HG03460 (cell line): ENCODE results near the gene NFATC3.
"Not testable (repeated sequence)": the region's sequence is repeated elsewhere in the genome, so short reads cannot be mapped to it uniquely, and the experiment has no call there.

Experiments used
- ATAC-seq: cut with Tn5 transposase; IDR thresholded peaks from one replicate; pipeline ENCODE4 v1.9.1; 2021; ENCODE audit not compliant: unreplicated experiment

Gene NFATC3

DNA sequence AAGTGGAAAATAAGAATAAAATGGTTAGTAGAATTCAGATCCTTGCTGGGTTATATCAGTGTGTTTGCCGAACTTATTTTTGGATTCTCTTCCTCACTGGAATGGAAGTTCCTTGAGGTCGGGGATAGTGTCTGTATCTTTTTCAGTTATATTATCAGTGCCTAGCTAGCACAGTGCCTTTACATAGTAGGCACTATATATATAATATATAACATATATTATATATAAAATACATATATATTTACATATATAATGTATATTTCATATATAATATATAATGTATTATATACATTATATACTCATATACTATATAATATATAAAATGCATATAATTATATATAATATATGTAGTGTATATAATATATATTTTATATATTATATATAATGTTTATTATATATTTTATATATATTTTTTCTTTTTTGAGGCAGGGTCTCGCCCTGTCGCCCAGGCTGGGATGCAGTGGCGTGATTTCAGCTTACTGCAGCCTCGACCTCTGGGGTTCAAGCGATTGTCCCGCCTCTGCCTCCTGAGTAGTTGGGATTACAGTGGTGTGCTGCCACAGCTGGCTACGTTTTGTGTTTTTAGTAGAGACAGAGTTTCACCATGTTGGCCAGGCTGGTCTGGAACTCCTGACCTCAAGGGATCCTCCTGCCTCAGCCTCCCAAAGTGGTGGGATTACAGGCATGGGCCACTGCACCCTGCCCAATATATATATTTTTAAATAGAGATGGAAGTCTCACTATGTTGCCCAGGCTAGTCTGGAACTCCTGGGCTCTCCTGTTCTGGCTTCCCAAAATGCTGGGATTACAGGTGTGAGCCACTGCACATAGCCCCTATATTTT is 3.2 kb downstream of the NFATC3 start:
- ATAC-seq, result no peak

- no peak for ATAC-seq
Measured at GRCh38 chr16:68089067-68089466, 3.9 kb downstream of the NFATC3 start.

GRCh38 chr16:68090130-68090529 is 5.0 kb downstream of the NFATC3 start:
- ATAC-seq, result no peak

- ATAC-seq, result no peak
Measured at GRCh38 chr16:68090533-68090932, 5.4 kb downstream of the NFATC3 start.

DNA sequence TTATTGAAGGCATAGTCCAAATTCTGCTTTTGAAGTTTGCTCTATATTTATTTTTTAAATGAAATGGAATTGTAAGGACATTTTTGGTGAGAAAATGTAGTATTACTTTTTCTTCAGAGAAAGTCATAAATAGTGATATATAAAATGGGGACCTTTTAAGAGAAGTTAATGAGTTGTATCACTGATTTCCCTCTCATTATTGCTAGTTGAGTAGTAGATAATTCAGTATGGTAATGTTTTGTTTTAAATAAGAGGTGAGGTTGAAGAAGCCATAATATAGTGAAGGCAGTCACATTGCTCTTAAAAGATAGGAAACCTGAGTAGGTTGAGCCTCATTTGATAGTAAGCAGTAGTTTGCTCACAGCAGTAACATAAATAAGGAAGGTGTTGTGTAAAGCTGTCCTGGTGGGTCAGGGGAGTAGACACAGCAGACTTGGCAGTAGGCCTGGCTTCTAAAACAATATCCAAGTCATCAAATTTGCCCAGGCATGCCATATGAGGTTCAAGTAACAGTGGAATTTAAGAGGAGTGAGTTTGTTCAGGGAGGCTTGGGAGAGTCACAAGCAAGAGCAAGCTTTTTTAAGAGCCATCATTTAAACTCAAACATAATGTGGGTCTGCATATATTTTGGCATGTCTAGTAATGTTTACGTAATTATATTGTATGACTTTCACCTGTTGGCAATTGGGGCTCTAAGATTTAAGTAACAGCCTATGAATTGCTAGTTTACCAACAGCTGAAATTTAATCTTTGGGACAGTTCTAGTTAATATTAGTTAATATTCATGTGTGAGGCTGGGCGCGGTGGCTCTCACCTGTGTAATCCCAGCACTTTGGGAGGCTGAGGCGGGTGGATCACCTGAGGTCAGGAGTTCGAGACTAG is 6.5 kb downstream of the NFATC3 start:
- no peak for ATAC-seq

DNA sequence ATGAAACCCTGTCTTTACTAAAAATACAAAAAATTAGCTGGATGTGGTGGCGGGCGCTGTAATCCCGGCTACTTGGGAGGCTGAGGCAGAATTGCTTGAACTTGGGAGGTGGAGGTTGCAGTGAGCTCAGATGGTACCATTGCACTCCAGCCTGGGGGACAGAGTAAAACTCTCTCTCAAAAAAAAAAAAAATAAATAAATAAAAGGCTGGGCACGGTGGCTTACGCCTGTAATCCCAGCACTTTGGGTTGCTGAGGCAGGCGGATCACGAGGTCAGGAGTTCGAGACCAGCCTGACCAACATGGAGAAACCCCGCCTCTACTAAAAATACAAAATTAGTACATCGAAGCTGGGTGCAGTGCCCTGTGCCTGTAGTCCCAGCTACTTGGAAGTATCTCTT is 7.1 kb downstream of the NFATC3 start:
- not testable (repeated sequence) for ATAC-seq

- ATAC-seq, result no peak
Measured at GRCh38 chr16:68093816-68094613, 8.8 kb downstream of the NFATC3 start.

- ATAC-seq, result no peak
Measured at GRCh38 chr16:68094614-68094934, 9.4 kb downstream of the NFATC3 start.

GRCh38 chr16:68096491-68096890 is 11.3 kb downstream of the NFATC3 start:
- ATAC-seq, result no peak

DNA sequence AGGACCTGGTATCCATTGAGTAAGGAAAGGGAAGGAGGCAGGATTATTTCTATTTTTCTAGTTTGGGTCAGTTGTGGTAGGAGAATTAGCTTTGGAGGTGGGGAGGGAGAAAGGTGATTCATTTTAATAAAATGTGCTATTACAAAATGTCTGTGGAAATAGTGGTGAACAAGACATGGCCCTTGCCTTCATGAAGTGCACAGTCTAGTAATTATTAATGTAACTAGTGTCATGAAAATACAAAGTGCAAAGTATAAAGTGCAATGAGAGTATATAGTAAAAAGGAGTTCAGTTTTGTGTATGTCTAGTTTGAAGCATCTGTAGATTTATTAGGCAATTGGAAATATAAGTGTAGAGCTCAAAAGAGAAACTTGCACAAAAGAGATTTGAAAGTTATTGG is 11.9 kb downstream of the NFATC3 start:
- ATAC-seq, result no peak

GRCh38 chr16:68097895-68098294 is 12.7 kb downstream of the NFATC3 start:
- no peak for ATAC-seq

DNA sequence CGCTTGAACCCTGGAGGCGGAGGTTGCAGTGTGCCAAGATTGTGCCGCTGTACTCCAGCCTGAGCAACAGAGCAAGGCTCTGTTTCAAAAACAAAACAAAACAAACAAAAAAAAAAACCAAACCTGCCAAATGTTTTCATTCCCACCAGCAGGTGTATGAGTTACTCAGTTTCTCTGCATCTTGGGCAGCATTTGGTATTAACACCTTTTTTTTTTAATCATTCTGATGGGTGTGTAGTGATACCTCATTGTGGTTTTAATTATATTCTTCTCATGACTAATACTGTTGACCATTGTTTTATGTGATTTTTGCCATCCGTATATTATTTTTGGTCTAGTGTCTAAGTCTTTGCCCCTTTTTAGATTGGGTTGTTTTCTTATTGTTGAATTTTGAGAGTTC is 15.3 kb downstream of the NFATC3 start:
- no peak for ATAC-seq

GRCh38 chr16:68105611-68106010 is 20.4 kb downstream of the NFATC3 start:
- no peak for ATAC-seq

GRCh38 chr16:68107230-68107928 is 22.2 kb downstream of the NFATC3 start:
- ATAC-seq, result not testable (repeated sequence)

GRCh38 chr16:68109156-68109555 is 24.0 kb downstream of the NFATC3 start:
- not testable (repeated sequence) for ATAC-seq

GRCh38 chr16:68110611-68111010 is 25.4 kb downstream of the NFATC3 start:
- not testable (repeated sequence) for ATAC-seq

DNA sequence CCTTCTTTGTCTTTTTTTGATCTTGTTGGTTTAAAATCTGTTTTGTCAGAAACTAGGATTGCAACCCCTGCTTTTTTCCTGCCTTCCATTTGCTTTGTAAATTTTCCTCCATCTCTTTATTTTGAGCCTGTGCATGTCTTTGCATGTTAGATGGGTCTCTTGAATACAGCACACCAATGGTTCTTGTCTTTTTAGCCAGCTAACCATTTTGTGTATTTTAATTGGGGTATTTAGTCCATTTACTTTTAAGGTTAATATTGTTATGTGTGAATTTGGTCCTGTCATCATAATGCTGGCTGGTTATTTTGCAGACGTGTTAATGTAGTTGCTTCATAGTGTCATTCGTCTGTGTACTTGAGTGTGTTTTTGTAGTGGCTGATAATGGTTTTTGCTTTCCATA is 26.2 kb downstream of the NFATC3 start:
- ATAC-seq, result no peak

DNA sequence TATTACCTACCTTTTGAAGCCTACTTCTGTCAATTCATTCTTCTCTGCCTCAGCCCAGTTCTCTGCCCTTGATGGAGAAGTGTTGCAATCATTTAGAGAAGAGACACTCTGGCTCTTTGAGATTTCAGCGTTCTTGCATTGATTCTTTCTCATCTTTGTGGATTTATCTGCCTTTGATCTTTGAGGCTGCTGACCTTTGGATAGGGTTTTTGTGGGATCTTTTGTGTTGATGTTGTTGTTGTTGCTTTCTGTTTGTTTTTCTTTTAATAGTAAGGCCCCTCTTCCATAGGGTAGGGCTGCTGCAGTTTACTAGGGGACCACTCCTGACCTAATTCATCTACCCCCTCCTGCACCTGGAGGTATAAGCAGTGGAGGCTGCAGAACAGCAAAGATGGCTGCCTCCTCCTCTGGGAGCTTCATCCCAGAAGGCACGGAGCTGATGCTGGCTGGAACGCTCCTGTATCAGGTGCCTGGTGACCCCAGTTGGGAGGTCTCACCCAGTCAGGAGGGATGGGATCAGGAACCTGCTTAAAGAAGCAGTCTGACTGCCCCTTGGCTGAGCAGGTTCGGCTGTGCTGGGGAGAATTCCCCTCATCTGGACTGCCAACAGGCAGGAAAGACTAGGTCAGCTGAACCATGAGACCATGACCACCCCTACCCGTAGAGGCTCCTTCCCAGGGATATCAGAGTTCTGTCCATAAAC is 28.0 kb downstream of the NFATC3 start:
- no peak for ATAC-seq

DNA sequence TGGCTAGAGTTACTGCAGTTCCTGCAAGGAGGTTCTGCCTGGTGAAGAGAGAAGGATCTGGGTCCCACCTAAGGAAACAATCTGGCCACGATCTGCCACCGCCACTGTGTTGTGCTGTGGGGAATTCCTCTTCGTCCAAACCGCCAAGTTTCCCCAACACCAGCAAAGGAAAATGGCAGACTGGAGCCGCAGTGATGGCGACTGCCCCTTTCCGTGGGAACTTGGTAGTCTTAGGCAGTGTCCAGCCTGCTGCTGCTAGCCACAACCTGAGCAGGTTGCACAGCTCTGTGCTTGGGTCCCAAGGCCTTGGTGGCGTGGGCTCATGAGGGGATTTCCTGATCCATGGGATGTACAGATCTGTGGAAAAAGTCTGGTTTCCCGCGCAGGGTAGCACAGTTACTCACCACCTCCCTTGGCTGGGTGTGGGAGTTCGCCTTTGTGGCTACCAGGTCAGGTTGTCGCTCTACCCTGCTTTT is 28.6 kb downstream of the NFATC3 start:
- no peak for ATAC-seq

- ATAC-seq, result not testable (repeated sequence)
Measured at GRCh38 chr16:68114939-68115338, 29.8 kb downstream of the NFATC3 start.
